GM18507 (cell line): Measurements from ENCODE around the gene DHRS9.
"Not testable (repeated sequence)": the region's sequence is repeated elsewhere in the genome, so short reads cannot be mapped to it uniquely, and the experiment has no call there.

ENCODE experiments used
- DNase-seq: peaks from one replicate; pipeline ENCODE4 v3.0.0; 2011; ENCODE audit warnings: low read depth; ENCODE audit not compliant: insufficient read length; ENCODE audit errors: extremely low spot score
- FAIRE-seq: peaks from 2 replicates; lab custom pipeline; 2011; peaks lifted over from hg19 to GRCh38; lab: Jason Lieb, UNC

The DHRS9 gene

GRCh38 chr2:169064199-169064598, 5.2 kb upstream of the DHRS9 start:
- DNase-seq, FAIRE-seq: not testable (repeated sequence)

GRCh38 chr2:169065422-169065821, 3.9 kb upstream of the DHRS9 start:
- DNase-seq (no peak), FAIRE-seq (no peak)

- FAIRE-seq: no peak
- DNase-seq: no peak
Measured at GRCh38 chr2:169065864-169066517, 3.4 kb upstream of the DHRS9 start.

- FAIRE-seq: no peak
Measured at GRCh38 chr2:169066897-169067296, 2.5 kb upstream of the DHRS9 start.

GRCh38 chr2:169069833-169070232, 470 bp downstream of the DHRS9 start:
- DNase-seq (no peak), FAIRE-seq (no peak)

More at GRCh38 chr2:169066897-169067296, 2.5 kb upstream of the DHRS9 start:
- no peak for DNase-seq

GRCh38 chr2:169071455-169071854, 2.1 kb downstream of the DHRS9 start:
- FAIRE-seq: no peak

GRCh38 chr2:169072163-169072925, 3.0 kb downstream of the DHRS9 start:
- FAIRE-seq: peak; percentile 60
- no peak for DNase-seq

More at GRCh38 chr2:169071455-169071854, 2.1 kb downstream of the DHRS9 start:
- DNase-seq: no peak

GRCh38 chr2:169073211-169073962, 4.0 kb downstream of the DHRS9 start:
- no peak for DNase-seq
- FAIRE-seq: no peak

GRCh38 chr2:169073963-169074751, 4.8 kb downstream of the DHRS9 start:
- DNase-seq: no peak

GRCh38 chr2:169077674-169078240, 8.4 kb downstream of the DHRS9 start:
- FAIRE-seq: no peak

More at GRCh38 chr2:169073963-169074751, 4.8 kb downstream of the DHRS9 start:
- peak; percentile 56 for FAIRE-seq

GRCh38 chr2:169080250-169081069, 11.1 kb downstream of the DHRS9 start:
- no peak for FAIRE-seq
- DNase-seq: no peak

More at GRCh38 chr2:169077674-169078240, 8.4 kb downstream of the DHRS9 start:
- no peak for DNase-seq

- no peak for FAIRE-seq
Measured at GRCh38 chr2:169081551-169081950, 12.2 kb downstream of the DHRS9 start.

GRCh38 chr2:169082995-169083394, 13.6 kb downstream of the DHRS9 start:
- peak; percentile 67 for FAIRE-seq
- no peak for DNase-seq

More at GRCh38 chr2:169081551-169081950, 12.2 kb downstream of the DHRS9 start:
- no peak for DNase-seq

GRCh38 chr2:169086893-169087467, 17.6 kb downstream of the DHRS9 start:
- FAIRE-seq: no peak
- DNase-seq: no peak

- DNase-seq: no peak
- FAIRE-seq: no peak
Measured at GRCh38 chr2:169087757-169088379, 18.5 kb downstream of the DHRS9 start.

GRCh38 chr2:169089182-169089581, 19.8 kb downstream of the DHRS9 start:
- DNase-seq (no peak), FAIRE-seq (no peak)

GRCh38 chr2:169090133-169090820, 20.9 kb downstream of the DHRS9 start:
- FAIRE-seq (no peak), DNase-seq (no peak)
